Astrocyte (in vitro differentiated cells and primary cell): ENCODE results near the gene ANKRD53.

Source experiments
- EZH2 ChIP-seq: IDR thresholded peaks from 2 replicates; pipeline ENCODE4 v1.6.1; 2012; ENCODE audit warnings: mild to moderate bottlenecking, low read length, inconsistent platforms; ENCODE audit not compliant: insufficient read depth
- TF ChIP-seq, protein P1 (sequence below): IDR thresholded peaks from 2 replicates; pipeline ENCODE4 v1.5.1; 2011; ENCODE audit warnings: low read depth, mild to moderate bottlenecking, inconsistent platforms, low read length, moderate library complexity; ENCODE audit not compliant: insufficient read depth

DNA sequence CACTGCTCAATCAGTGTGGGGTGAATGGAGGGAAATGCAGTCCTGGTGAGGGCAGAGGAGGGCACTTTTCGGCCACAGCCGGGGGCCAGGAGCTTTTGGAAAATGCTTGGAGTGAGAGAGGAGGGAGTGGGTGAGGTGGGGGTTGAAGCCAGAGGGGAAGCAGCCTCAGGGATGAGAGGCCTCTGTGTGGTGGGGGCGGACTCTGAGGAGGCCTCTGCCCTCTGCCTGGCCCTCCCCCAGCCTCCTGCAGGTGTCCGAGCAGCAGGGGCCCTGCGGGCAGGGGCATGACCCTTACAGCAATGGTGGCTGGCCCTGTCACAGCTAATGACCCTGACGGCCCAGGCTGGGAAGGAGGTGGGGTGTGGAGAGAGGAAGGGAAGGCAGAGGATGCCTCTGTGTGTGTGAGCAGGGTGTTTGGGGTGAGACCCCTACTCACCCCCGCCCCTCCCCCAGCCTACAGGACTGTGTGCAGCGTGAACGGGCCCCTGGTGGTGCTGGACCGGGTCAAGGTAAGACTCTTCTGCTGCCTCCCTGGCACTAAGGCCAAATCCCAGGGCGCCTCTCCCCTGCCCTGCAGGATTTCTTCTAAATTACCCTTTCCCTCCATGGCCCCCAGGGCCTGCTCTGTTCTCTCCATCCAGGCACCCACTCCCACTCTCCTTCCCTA is 35.1 kb upstream of the ANKRD53 start:
- TF ChIP-seq, protein P1, sequence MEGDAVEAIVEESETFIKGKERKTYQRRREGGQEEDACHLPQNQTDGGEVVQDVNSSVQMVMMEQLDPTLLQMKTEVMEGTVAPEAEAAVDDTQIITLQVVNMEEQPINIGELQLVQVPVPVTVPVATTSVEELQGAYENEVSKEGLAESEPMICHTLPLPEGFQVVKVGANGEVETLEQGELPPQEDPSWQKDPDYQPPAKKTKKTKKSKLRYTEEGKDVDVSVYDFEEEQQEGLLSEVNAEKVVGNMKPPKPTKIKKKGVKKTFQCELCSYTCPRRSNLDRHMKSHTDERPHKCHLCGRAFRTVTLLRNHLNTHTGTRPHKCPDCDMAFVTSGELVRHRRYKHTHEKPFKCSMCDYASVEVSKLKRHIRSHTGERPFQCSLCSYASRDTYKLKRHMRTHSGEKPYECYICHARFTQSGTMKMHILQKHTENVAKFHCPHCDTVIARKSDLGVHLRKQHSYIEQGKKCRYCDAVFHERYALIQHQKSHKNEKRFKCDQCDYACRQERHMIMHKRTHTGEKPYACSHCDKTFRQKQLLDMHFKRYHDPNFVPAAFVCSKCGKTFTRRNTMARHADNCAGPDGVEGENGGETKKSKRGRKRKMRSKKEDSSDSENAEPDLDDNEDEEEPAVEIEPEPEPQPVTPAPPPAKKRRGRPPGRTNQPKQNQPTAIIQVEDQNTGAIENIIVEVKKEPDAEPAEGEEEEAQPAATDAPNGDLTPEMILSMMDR, result no peak
- no peak for TF ChIP-seq EZH2
